Sigmoid colon (tissue), 4 donors: ENCODE data around the gene ARSI.

Experiments
- CTCF ChIP-seq, 4 experiments: fragments of 450-650 bp in 3 of 4; fragments of 200-600 bp in 1 of 4; IDR thresholded peaks; one replicate each; pipeline ENCODE4 v1.5.1; 2016 to 2019; ENCODE audit warnings: antibody characterized with exemption in 4 of 4, mild to moderate bottlenecking in 3 of 4, moderate library complexity in 2 of 4
- EP300 ChIP-seq, 4 donors: sonication (generic); formaldehyde crosslinking; IDR thresholded peaks; one replicate each; pipeline ENCODE4 v1.6.1; 2017; ENCODE audit warnings: antibody characterized with exemption in 4 of 4
- POLR2A ChIP-seq, 2 donors: fragments of 450-650 bp; IDR thresholded peaks; one replicate each; pipeline ENCODE4 v1.6.1; 2016; ENCODE audit warnings: antibody characterized with exemption in 2 of 2, mild to moderate bottlenecking in 2 of 2, moderate library complexity in 2 of 2
- POLR2AphosphoS5 ChIP-seq, 4 donors: sonication (generic); formaldehyde crosslinking; IDR thresholded peaks; one replicate each; pipeline ENCODE4 v1.6.1; 2017; ENCODE audit warnings: antibody characterized with exemption in 4 of 4

- TF ChIP-seq CTCF (IDR thresholded peaks at IDR 0.05) (no peak), POLR2A (IDR thresholded peaks at IDR 0.05) (no peak), POLR2AphosphoS5 (IDR thresholded peaks at IDR 0.05) (no peak), EP300 (IDR thresholded peaks at IDR 0.05) (no peak)
Observed at GRCh38 chr5:150321211-150321610, 18.5 kb upstream of the ARSI start.
